HEK293T (cell line): ENCODE results near the gene AKT3.

ENCODE experiments used
- CTCF ChIA-PET: fragments of 350-600 bp; formaldehyde crosslinking; extraction: SDS; loops from one replicate; lab custom pipeline; 2021; ENCODE audit warnings: antibody characterized with exemption, inconsistent platforms; lab: Yijun Ruan, JAX
- POLR2A ChIA-PET: fragments of 350-600 bp; formaldehyde crosslinking; extraction: SDS; loops from one replicate; lab custom pipeline; 2020; ENCODE audit warnings: antibody characterized with exemption, inconsistent platforms; lab: Yijun Ruan, JAX
- DNase-seq: peaks from one replicate; pipeline ENCODE4 v3.0.0; 2012; ENCODE audit warnings: mixed read lengths; ENCODE audit errors: extremely low spot score
- ARNT ChIP-seq: fragments of 450-650 bp; IDR thresholded peaks from 2 replicates; pipeline ENCODE4 v1.6.1; 2017; ENCODE audit warnings: mild to moderate bottlenecking
- BHLHE40 ChIP-seq: fragments of 450-650 bp; IDR thresholded peaks from 2 replicates; pipeline ENCODE4 v1.6.1; 2016; ENCODE audit warnings: mild to moderate bottlenecking, moderate library complexity, borderline replicate concordance
- CTBP1 ChIP-seq: fragments of 450-650 bp; IDR thresholded peaks from 2 replicates; pipeline ENCODE4 v1.6.1; 2016; ENCODE audit warnings: borderline replicate concordance
- ELF4 ChIP-seq: fragments of 450-650 bp; IDR thresholded peaks from 2 replicates; pipeline ENCODE4 v1.6.1; 2017; ENCODE audit warnings: antibody characterized with exemption
- FOXA1 ChIP-seq: fragments of 450-650 bp; IDR thresholded peaks from 2 replicates; pipeline ENCODE4 v1.6.1; 2016; ENCODE audit warnings: mild to moderate bottlenecking
- FOXK2 ChIP-seq: fragments of 450-650 bp; IDR thresholded peaks from 2 replicates; pipeline ENCODE4 v1.6.1; 2016; ENCODE audit warnings: mild to moderate bottlenecking
- FOXM1 ChIP-seq: fragments of 450-650 bp; IDR thresholded peaks from 2 replicates; pipeline ENCODE4 v1.6.1; 2017; ENCODE audit warnings: mild to moderate bottlenecking, borderline replicate concordance
- HDGF ChIP-seq: fragments of 450-650 bp; IDR thresholded peaks from 2 replicates; pipeline ENCODE4 v1.6.1; 2017; ENCODE audit warnings: antibody characterized with exemption, borderline replicate concordance
- L3MBTL2 ChIP-seq: fragments of 450-650 bp; conservative IDR thresholded peaks from 2 replicates; pipeline ENCODE4 v1.6.1; 2016; ENCODE audit warnings: mild to moderate bottlenecking
- LEF1 ChIP-seq: fragments of 450-650 bp; IDR thresholded peaks from 2 replicates; pipeline ENCODE4 v1.6.1; 2017; ENCODE audit warnings: mild to moderate bottlenecking, borderline replicate concordance
- NFRKB ChIP-seq: fragments of 450-650 bp; IDR thresholded peaks from 2 replicates; pipeline ENCODE4 v1.6.1; 2016; ENCODE audit warnings: mild to moderate bottlenecking, moderate library complexity
- PKNOX1 ChIP-seq: fragments of 450-650 bp; IDR thresholded peaks from 2 replicates; pipeline ENCODE4 v1.6.1; 2016
- SP1 ChIP-seq: fragments of 450-650 bp; IDR thresholded peaks from 2 replicates; pipeline ENCODE4 v1.6.1; 2017
- SUZ12 ChIP-seq: fragments of 450-650 bp; IDR thresholded peaks from 2 replicates; pipeline ENCODE4 v1.6.1; 2016; ENCODE audit warnings: mild to moderate bottlenecking
- TARDBP ChIP-seq: fragments of 450-650 bp; IDR thresholded peaks from 2 replicates; pipeline ENCODE4 v1.6.1; 2016
- ZNF384 ChIP-seq: fragments of 450-650 bp; IDR thresholded peaks from 2 replicates; pipeline ENCODE4 v1.6.1; 2016

Gene AKT3

DNA sequence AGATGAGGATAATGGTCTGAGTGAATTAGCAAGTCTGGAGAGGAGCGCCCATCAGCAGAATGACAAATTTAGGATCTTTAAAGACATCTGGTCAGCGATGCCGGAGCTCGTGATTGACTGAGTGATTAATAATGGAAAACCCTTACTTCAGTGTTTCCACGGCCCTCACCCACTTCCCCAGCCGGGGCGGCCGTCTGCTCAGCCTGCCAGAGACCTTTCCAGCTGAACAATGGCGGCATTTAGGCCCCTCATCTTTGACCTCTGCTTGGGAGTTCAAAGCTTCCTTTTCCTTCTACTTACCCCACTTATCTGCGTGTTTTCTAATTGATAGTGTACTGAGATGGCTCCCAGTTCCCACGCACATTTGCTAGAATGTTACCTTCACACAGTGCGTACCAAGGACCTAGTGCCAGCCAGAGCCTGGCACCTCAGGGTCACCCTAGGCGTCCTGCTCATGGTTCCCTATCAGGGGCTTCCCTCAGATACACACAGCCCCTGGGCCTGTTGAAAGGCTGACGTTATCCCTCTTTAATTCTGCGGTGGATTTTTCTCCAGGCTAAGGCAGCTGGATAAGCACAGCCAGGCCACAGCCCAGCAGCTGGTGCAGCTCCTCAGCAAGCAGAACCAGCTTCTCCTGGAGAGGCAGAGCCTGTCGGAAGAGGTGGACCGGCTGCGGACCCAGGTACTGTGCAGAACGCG lies 361.4 kb downstream of the AKT3 start:
- POLR2A ChIA-PET: interaction anchor here (0.6 kb wide), 1 partner anchor 512 kb away, joined by 3 read pairs; no protein-coding TSS in a partner anchor
- TF ChIP-seq LEF1 (no peak), CTBP1 (no peak), FOXM1 (no peak), SP1 (no peak), ZNF384 (no peak)
- no peak for DNase-seq
- CTCF ChIA-PET: no interaction called here

DNA sequence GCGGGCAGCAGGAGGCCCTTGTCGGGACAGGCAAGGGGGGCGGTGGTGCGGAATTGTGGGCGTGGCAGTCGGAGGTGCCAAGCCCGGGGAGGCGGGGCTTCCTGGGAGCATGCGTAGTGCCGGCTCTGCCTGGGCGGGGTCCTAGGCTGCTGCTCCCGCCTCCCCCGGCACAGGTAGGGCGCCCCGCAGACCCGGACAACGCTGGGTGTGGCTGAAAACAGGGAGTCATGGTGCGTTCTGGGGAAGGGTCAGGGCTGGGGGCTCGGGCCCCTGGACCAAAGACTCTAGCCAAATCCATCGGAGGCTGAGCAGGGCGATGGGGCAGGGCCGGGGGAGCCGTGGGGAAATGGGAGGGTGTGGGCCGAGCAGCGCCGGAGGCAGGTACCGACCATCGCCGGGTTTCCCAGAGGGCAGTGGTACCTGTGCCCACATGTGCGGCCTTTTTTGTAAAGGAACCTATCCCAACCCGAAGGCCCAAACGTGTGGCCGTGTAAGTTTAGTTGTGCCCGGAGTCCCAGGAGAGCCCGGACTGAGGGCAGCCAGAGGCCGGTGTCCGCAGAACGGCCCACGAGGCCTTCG lies 362.3 kb downstream of the AKT3 start:
- POLR2A ChIA-PET: interaction anchor here (0.6 kb wide), 1 partner anchor 513 kb away, joined by 3 read pairs; no protein-coding TSS in a partner anchor
- DNase-seq: no peak
- no peak for TF ChIP-seq ELF4
- TF ChIP-seq NFRKB: no peak
- TF ChIP-seq FOXM1: no peak
- no peak for TF ChIP-seq CTBP1
- no peak for TF ChIP-seq FOXA1
- TF ChIP-seq LEF1: no peak
- no peak for TF ChIP-seq ZNF384
- TF ChIP-seq FOXK2: no peak
- no peak for TF ChIP-seq PKNOX1
- no peak for TF ChIP-seq SP1
- TF ChIP-seq HDGF: no peak
- TF ChIP-seq SUZ12: no peak
- TF ChIP-seq ARNT: no peak
- no peak for TF ChIP-seq L3MBTL2
- no peak for TF ChIP-seq TARDBP
- no peak for TF ChIP-seq BHLHE40
- CTCF ChIA-PET: no interaction called here

DNA sequence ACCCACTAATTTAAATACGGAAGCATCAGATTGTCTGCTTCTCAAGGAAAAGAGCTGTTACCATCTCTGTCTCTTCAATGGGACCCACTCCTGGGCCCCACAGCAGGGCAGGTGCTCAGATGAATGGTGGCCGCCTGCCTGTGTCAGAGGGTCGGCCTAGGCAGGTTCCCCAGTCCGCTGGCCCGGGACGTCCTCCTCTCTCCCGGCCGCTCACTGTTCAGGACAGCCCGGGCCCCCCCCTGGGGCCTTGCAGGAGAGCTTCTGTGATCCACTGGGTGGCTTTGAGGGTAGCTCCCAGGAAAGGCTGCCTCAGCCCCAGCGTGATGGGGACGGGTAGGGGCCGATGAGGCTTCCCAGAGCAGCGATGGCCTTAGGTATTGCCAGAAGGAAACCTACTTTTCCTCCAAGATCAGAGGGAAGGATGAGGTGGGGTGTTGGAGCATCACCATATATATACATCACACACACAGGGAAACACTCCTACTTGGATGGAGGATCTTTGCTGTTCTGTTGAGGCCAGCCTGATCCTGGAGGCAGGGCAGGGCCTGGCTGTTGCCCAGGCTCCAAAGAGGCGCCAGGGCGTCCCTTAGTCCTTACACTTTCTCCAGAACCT lies 362.9 kb downstream of the AKT3 start:
- DNase-seq: no peak
- CTCF ChIA-PET: interaction anchor here (0.6 kb wide), 1 partner anchor 410 kb away, joined by 3 read pairs; no protein-coding TSS in a partner anchor
- POLR2A ChIA-PET: no interaction called here
- TF ChIP-seq FOXA1 (no peak), BHLHE40 (no peak), ELF4 (no peak), CTBP1 (no peak), SUZ12 (no peak), PKNOX1 (no peak), ZNF384 (no peak)

DNA sequence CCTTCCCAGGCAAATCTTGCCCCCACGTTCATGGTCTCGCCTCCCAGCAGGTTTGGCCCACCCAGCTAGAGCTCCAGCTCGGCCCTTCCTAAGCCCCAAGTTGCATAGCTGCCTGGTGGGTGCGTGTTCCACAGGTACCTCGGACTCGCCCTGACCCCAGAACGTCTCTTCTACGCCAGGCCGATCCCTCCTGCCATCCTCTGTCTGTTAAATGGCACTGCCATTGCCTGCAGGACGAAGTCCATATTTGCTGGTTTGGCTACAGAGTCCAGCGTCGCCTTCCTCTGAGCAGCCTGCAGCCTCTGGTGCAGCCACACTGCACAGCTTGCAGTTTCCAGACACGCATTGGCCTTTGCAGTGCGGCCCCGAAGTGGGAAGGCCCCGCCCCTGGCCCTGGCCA lies 366.1 kb downstream of the AKT3 start:
- CTCF ChIA-PET: no interaction called here
- POLR2A ChIA-PET: no interaction called here
- TF ChIP-seq BHLHE40 (no peak), TARDBP (no peak), FOXK2 (no peak), SUZ12 (no peak), HDGF (no peak), ELF4 (no peak), NFRKB (no peak), LEF1 (no peak), FOXM1 (no peak), ARNT (no peak), L3MBTL2 (no peak), PKNOX1 (no peak), ZNF384 (no peak), SP1 (no peak), CTBP1 (no peak), FOXA1 (no peak)
- no peak for DNase-seq

DNA sequence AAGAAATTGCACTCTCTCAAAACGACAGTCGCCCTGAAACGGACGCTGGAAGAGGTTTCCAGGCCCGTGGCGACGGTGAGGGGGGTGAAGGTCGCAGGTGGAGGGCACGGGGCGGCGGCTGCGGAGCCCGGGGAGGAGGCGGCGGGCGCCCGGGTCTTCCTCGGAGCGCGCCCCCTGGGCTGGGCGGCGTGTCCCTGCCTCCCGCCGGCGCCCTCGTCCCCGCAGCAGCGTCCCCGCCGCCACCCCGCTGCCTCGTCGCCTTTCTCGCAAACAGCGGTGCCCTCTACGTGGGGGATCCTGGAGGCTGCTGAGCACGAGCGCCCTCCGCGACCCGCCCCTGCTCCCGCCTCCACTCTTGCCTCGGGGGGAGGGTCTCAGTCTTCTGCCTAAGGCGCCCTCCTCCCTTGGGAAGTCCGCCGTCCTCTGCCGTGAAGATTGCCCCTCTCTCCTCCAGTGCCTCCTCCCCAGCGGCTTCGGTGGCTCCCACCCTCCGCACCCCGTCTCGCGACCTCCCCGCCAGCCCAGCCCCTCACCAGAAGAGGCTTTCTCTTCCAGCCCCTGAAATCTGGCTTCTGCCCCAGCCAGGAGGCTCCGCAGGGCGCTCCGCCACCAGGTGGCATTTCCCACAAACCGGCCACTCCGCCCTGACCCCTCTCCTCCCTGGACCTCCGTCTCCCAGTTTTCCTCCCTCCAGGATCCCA lies 366.8 kb downstream of the AKT3 start:
- ChIA-PET POLR2A (no interaction called here), CTCF (no interaction called here)
- no peak for DNase-seq
- TF ChIP-seq ZNF384: no peak
- no peak for TF ChIP-seq SP1
- no peak for TF ChIP-seq TARDBP
- no peak for TF ChIP-seq FOXM1
- TF ChIP-seq NFRKB: no peak
- no peak for TF ChIP-seq ARNT
- TF ChIP-seq ELF4: no peak
- TF ChIP-seq CTBP1: no peak
- no peak for TF ChIP-seq FOXK2
- no peak for TF ChIP-seq PKNOX1
- TF ChIP-seq FOXA1: no peak
- no peak for TF ChIP-seq HDGF
- no peak for TF ChIP-seq BHLHE40
